Urothelium cell line (cell line): ENCODE measurements around the gene SPTB.
A peak's percentile ranks its signal among the peaks of the same experiment; 100 is the strongest.

Experiments used
- DNase-seq: peaks from one replicate; pipeline ENCODE4 v3.0.0; 2011; ENCODE audit warnings: low spot score, mixed read lengths
- FAIRE-seq: peaks from 2 replicates; lab custom pipeline; 2011; peaks lifted over from hg19 to GRCh38; lab: Jason Lieb, UNC

The SPTB gene

GRCh38 chr14:64889352-64889751 is 9.6 kb upstream of the SPTB start:
- peak; percentile 88 for FAIRE-seq
- no peak for DNase-seq

- DNase-seq, result no peak
- FAIRE-seq, result no peak
These were observed 5.9 kb upstream of the SPTB start for GRCh38 chr14:64885559-64885958.

- DNase-seq, result peak; percentile 58
- peak; percentile 87 for FAIRE-seq
These were observed 764 bp upstream of the SPTB start for GRCh38 chr14:64880221-64881121.

GRCh38 chr14:64878837-64879634 is 671 bp downstream of the SPTB start:
- DNase-seq, result no peak
- no peak for FAIRE-seq

GRCh38 chr14:64877846-64878245 is 1.9 kb downstream of the SPTB start:
- peak; percentile 35 for FAIRE-seq
- DNase-seq, result no peak

- peak; percentile 89 for FAIRE-seq
These were observed 4.4 kb downstream of the SPTB start for GRCh38 chr14:64875350-64875749.

GRCh38 chr14:64873506-64874219 is 6.0 kb downstream of the SPTB start:
- no peak for DNase-seq
- peak; percentile 32 for FAIRE-seq

More at GRCh38 chr14:64875350-64875749, 4.4 kb downstream of the SPTB start:
- no peak for DNase-seq

- no peak for DNase-seq
These were observed 8.4 kb downstream of the SPTB start for GRCh38 chr14:64871344-64871743.

GRCh38 chr14:64870160-64870559 is 9.5 kb downstream of the SPTB start:
- FAIRE-seq (no peak), DNase-seq (no peak)

More at GRCh38 chr14:64871344-64871743, 8.4 kb downstream of the SPTB start:
- FAIRE-seq, result no peak

- DNase-seq (no peak), FAIRE-seq (no peak)
These were observed 10.9 kb downstream of the SPTB start for GRCh38 chr14:64868841-64869240.

GRCh38 chr14:64868379-64868778 is 11.3 kb downstream of the SPTB start:
- FAIRE-seq (peak; percentile 23), DNase-seq (no peak)

GRCh38 chr14:64867182-64867581 is 12.5 kb downstream of the SPTB start:
- FAIRE-seq, result peak; percentile 72

GRCh38 chr14:64865992-64866391 is 13.7 kb downstream of the SPTB start:
- no peak for FAIRE-seq
- no peak for DNase-seq

More at GRCh38 chr14:64867182-64867581, 12.5 kb downstream of the SPTB start:
- DNase-seq, result no peak

GRCh38 chr14:64865109-64865508 is 14.6 kb downstream of the SPTB start:
- no peak for DNase-seq
- FAIRE-seq, result no peak

GRCh38 chr14:64864258-64864657 is 15.4 kb downstream of the SPTB start:
- FAIRE-seq (no peak), DNase-seq (no peak)

- DNase-seq, result no peak
- FAIRE-seq, result peak; percentile 37
These were observed 17.8 kb downstream of the SPTB start for GRCh38 chr14:64861916-64862315.

- no peak for FAIRE-seq
These were observed 19.7 kb downstream of the SPTB start for GRCh38 chr14:64860039-64860438.

GRCh38 chr14:64857979-64858744 is 21.5 kb downstream of the SPTB start:
- DNase-seq (no peak), FAIRE-seq (peak; percentile 44)

More at GRCh38 chr14:64860039-64860438, 19.7 kb downstream of the SPTB start:
- no peak for DNase-seq

GRCh38 chr14:64856529-64857445 is 22.9 kb downstream of the SPTB start:
- DNase-seq (no peak), FAIRE-seq (no peak)
